Endodermal cell (in vitro differentiated cells): ENCODE data around the gene ZMAT1. TPM values are rescaled to one million over a fixed set of nuclear protein-coding genes. Genes with fewer than 3 reads are reported as not detected.
"Not testable (repeated sequence)": the region's sequence is repeated elsewhere in the genome, so short reads cannot be mapped to it uniquely, and the experiment has no call there.

Experiments
- DNase-seq: peaks from one replicate; pipeline ENCODE4 v3.0.0-alpha.2; 2017
- H3K27ac ChIP-seq: 2 replicates; pipeline ENCODE4 v1.5.1; 2013; ENCODE audit warnings: mild to moderate bottlenecking, low read depth, low read length, moderate library complexity
- H3K27me3 ChIP-seq: 2 replicates; pipeline ENCODE4 v1.6.1; 2013; ENCODE audit warnings: mild to moderate bottlenecking, low read length, moderate library complexity; ENCODE audit not compliant: insufficient read depth, control insufficient read depth, poor library complexity, severe bottlenecking
- H3K36me3 ChIP-seq: 2 replicates; pipeline ENCODE4 v1.7.0; 2013; ENCODE audit warnings: mild to moderate bottlenecking, low read length, moderate library complexity; ENCODE audit not compliant: control insufficient read depth, insufficient read depth
- H3K4me1 ChIP-seq: one replicate; pipeline ENCODE4 v1.7.0; 2013; ENCODE audit warnings: low read length; ENCODE audit not compliant: control insufficient read depth, insufficient read depth
- H3K4me3 ChIP-seq: 2 replicates; pipeline ENCODE4 v1.5.1; 2013; ENCODE audit warnings: mild to moderate bottlenecking, low read length, moderate library complexity
- H3K9ac ChIP-seq: 2 replicates; pipeline ENCODE4 v1.6.1; 2013; ENCODE audit warnings: mild to moderate bottlenecking, low read length, moderate library complexity; ENCODE audit not compliant: poor library complexity, severe bottlenecking; ENCODE audit errors: extremely low read depth
- H3K9me3 ChIP-seq: 2 replicates; pipeline ENCODE4 v1.6.1; 2013; ENCODE audit warnings: mild to moderate bottlenecking, low read length, moderate library complexity; ENCODE audit not compliant: control insufficient read depth
- H3K27ac Mint-ChIP-seq: 2 replicates; pipeline ENCODE4 v1.8.0; 2020; ENCODE audit warnings: mixed read lengths
- H3K27me3 Mint-ChIP-seq: 2 replicates; pipeline ENCODE4 v1.8.0; 2021; ENCODE audit warnings: mild to moderate bottlenecking, mixed read lengths; ENCODE audit not compliant: insufficient read depth
- H3K36me3 Mint-ChIP-seq: 2 replicates; pipeline ENCODE4 v1.8.0; 2020; ENCODE audit warnings: low read depth, mixed read lengths
- H3K4me1 Mint-ChIP-seq: 2 replicates; pipeline ENCODE4 v1.8.0; 2020; ENCODE audit warnings: mixed read lengths
- H3K4me3 Mint-ChIP-seq: 2 replicates; pipeline ENCODE4 v1.8.0; 2020; ENCODE audit warnings: mild to moderate bottlenecking, moderate library complexity, mixed read lengths
- H3K9me3 Mint-ChIP-seq: 2 replicates; pipeline ENCODE4 v1.8.0; 2020; ENCODE audit warnings: mild to moderate bottlenecking, mixed read lengths
- CTCF ChIP-seq: fragments of 200-600 bp; sonication (generic); conservative IDR thresholded peaks from 2 replicates; pipeline ENCODE4 v1.5.0; 2021; ENCODE audit warnings: antibody characterized with exemption, mild to moderate bottlenecking
- WGBS, 2 experiments: methylation state at CpG; one replicate each; pipeline versions ENCODE4 v1.1.5 to v1.1.7; 2013; ENCODE audit warnings: missing lambda C conversion rate in 2 of 2, mixed read lengths in 1 of 2; ENCODE audit not compliant: insufficient coverage in 1 of 2, insufficient read length in 1 of 2; 5-methylcytosine and 5-hydroxymethylcytosine counted together
- long read RNA-seq, 4 experiments: library from polyadenylated mRNA in 2 of 4; library from RNA in 1 of 4; library from capped mRNA in 1 of 4; stranded (forward) in 3 of 4; unstranded in 1 of 4; transcript quantifications; one replicate each; pipeline ENCODE4 v2.0.0, GENCODE V29; 2020 to 2021; ENCODE audit warnings: inconsistent platforms in 1 of 4
- polyA plus RNA-seq, 2 experiments: library from polyadenylated mRNA; stranded (reverse); fragments of 50-300 nt; gene quantifications; one replicate each; pipeline ENCODE4 v1.2.3, GENCODE V29; 2013
- total RNA-seq, 2 donors: library from RNA; stranded (reverse); fragmentation: NEBNext Ultra II Directional in 1 of 2; extraction: Animal tissue kit (Norgen Biotek cat#: 25700) in 1 of 2; gene quantifications; 2 replicates in 1 of 2; 3 replicates in 1 of 2; pipeline ENCODE4 v1.2.1, GENCODE V29; 2021

ZMAT1 gene
- total RNA-seq, result 1 to 10 TPM; 6.6 to 9.0 TPM
- 7.9 TPM for polyA plus RNA-seq (2013, experiment 1 of 2)
- polyA plus RNA-seq (2013, experiment 2 of 2), result 7.7 TPM
- long read RNA-seq, experiment 1, full-length matches to known transcripts, result 1 of 2 reads
- long read RNA-seq, experiment 1, partial matches to known transcripts, result 0 of 2 reads
- long read RNA-seq, experiment 1, other reads (novel, unspliced or antisense), result 1 of 2 reads
- long read RNA-seq, experiment 2, full-length matches to known transcripts, result 5 of 9 reads
- long read RNA-seq, experiment 2, partial matches to known transcripts, result 0 of 9 reads
- long read RNA-seq, experiment 2, other reads (novel, unspliced or antisense), result 4 of 9 reads
- long read RNA-seq, experiment 3, full-length matches to known transcripts, result 4 of 10 reads
- long read RNA-seq, experiment 3, partial matches to known transcripts, result 1 of 10 reads
- long read RNA-seq, experiment 3, other reads (novel, unspliced or antisense), result 5 of 10 reads
- long read RNA-seq, experiment 4, partial matches to known transcripts, result 0 of 1 reads
- long read RNA-seq, experiment 4, other reads (novel, unspliced or antisense), result 1 of 1 reads

GRCh38 chrX:101931488-101932248 lies at the start of gene ZMAT1:
TSS of gene ZMAT1 (minus strand) at chrX:101932027. CDS start at chrX:101932008, 19 bp downstream.
- peaks cover 4% of the 10 kb centered on the region for H3K27me3 Mint-ChIP-seq
- no peaks in the 10 kb centered on the region for H3K36me3 ChIP-seq
- H3K4me1 Mint-ChIP-seq, result no peaks in the 10 kb centered on the region
- no peaks in the 10 kb centered on the region for H3K27me3 ChIP-seq
- DNase-seq, result peak; percentile 94
- H3K4me3 Mint-ChIP-seq, result peak within 1 kb of the TSS; percentile 66
- 0 to 1% methylated on average over 1 to 39 of the region's 74 CpGs for WGBS, 2 experiments
- peak within 1 kb of the TSS; percentile 79 for H3K27ac Mint-ChIP-seq
- H3K9me3 Mint-ChIP-seq, result peaks cover 40% of the 10 kb centered on the region
- H3K4me3 ChIP-seq, result peak within 1 kb of the TSS; percentile 81
- H3K36me3 Mint-ChIP-seq, result peaks cover 1% of the 10 kb centered on the region
- H3K9ac ChIP-seq, result peak within 1 kb of the TSS; percentile 23
- TF ChIP-seq CTCF, result no peak
- H3K27ac ChIP-seq, result peak within 1 kb of the TSS; percentile 93
- no peaks in the 10 kb centered on the region for H3K4me1 ChIP-seq
- no peaks in the 10 kb centered on the region for H3K9me3 ChIP-seq

- Mint-ChIP-seq H3K9me3 (peaks cover 58% of the 10 kb centered on the region), H3K27me3 (no peaks in the 10 kb centered on the region), H3K36me3 (no peaks in the 10 kb centered on the region), H3K4me3 (no peak overlapping the region), H3K4me1 (peaks cover 3% of the 10 kb centered on the region), H3K27ac (no peak overlapping the region)
- H3K9me3 ChIP-seq, result no peaks in the 10 kb centered on the region
- H3K36me3 ChIP-seq, result no peaks in the 10 kb centered on the region
- H3K27ac ChIP-seq, result no peak overlapping the region
- no peaks in the 10 kb centered on the region for H3K27me3 ChIP-seq
- no peak for DNase-seq
- H3K4me1 ChIP-seq, result no peaks in the 10 kb centered on the region
- H3K9ac ChIP-seq, result no peak overlapping the region
- TF ChIP-seq CTCF, result no peak
- H3K4me3 ChIP-seq, result no peak overlapping the region
Observed at GRCh38 chrX:101977106-101977505, 45.3 kb upstream of the ZMAT1 start.

- Mint-ChIP-seq H3K27ac (no peak overlapping the region), H3K9me3 (peaks cover 54% of the 10 kb centered on the region), H3K27me3 (no peaks in the 10 kb centered on the region), H3K36me3 (no peaks in the 10 kb centered on the region), H3K4me3 (no peak overlapping the region), H3K4me1 (no peaks in the 10 kb centered on the region)
- TF ChIP-seq CTCF, result no peak
- DNase-seq, result no peak
- no peak overlapping the region for H3K27ac ChIP-seq
- H3K4me3 ChIP-seq, result no peak overlapping the region
- no peaks in the 10 kb centered on the region for H3K4me1 ChIP-seq
- no peaks in the 10 kb centered on the region for H3K9me3 ChIP-seq
- H3K27me3 ChIP-seq, result no peaks in the 10 kb centered on the region
- no peaks in the 10 kb centered on the region for H3K36me3 ChIP-seq
- H3K9ac ChIP-seq, result no peak overlapping the region
Observed at GRCh38 chrX:101973066-101973465, 41.2 kb upstream of the ZMAT1 start.

GRCh38 chrX:101964923-101965539 lies 33.2 kb upstream of the ZMAT1 start:
- H3K27me3 ChIP-seq, H3K4me3 Mint-ChIP-seq, H3K4me1 ChIP-seq, H3K27ac Mint-ChIP-seq, H3K36me3 Mint-ChIP-seq, H3K36me3 ChIP-seq, H3K9ac ChIP-seq, H3K27me3 Mint-ChIP-seq, DNase-seq, H3K27ac ChIP-seq: not testable (repeated sequence)
- H3K4me1 Mint-ChIP-seq, result peaks cover 11% of the 10 kb centered on the region
- peaks cover 48% of the 10 kb centered on the region for H3K9me3 ChIP-seq
- 89% methylated on average over 1 of the region's 2 CpGs; no CpG with 5 or more reads in 1 of the 2 experiments for WGBS, 2 experiments
- peak overlapping the region; percentile 45 for H3K4me3 ChIP-seq
- H3K9me3 Mint-ChIP-seq, result peaks cover 49% of the 10 kb centered on the region
